Stimulated activated CD8-positive, alpha-beta memory T cell treated with anti-CD3 and anti-CD28 coated beads, Interleukin-4, amount 100 ng/mL, for 4 hours (primary cell): ENCODE data around the gene ABCA7.
A peak's percentile ranks its signal among the peaks of the same experiment; 100 is the strongest.

Experiments
- DNase-seq, 2 donors: peaks; one replicate each; pipeline ENCODE4 v3.0.0-alpha.2; 2020; ENCODE audit warnings: low read depth in 2 of 2, low spot score in 1 of 2

ABCA7 gene

DNA sequence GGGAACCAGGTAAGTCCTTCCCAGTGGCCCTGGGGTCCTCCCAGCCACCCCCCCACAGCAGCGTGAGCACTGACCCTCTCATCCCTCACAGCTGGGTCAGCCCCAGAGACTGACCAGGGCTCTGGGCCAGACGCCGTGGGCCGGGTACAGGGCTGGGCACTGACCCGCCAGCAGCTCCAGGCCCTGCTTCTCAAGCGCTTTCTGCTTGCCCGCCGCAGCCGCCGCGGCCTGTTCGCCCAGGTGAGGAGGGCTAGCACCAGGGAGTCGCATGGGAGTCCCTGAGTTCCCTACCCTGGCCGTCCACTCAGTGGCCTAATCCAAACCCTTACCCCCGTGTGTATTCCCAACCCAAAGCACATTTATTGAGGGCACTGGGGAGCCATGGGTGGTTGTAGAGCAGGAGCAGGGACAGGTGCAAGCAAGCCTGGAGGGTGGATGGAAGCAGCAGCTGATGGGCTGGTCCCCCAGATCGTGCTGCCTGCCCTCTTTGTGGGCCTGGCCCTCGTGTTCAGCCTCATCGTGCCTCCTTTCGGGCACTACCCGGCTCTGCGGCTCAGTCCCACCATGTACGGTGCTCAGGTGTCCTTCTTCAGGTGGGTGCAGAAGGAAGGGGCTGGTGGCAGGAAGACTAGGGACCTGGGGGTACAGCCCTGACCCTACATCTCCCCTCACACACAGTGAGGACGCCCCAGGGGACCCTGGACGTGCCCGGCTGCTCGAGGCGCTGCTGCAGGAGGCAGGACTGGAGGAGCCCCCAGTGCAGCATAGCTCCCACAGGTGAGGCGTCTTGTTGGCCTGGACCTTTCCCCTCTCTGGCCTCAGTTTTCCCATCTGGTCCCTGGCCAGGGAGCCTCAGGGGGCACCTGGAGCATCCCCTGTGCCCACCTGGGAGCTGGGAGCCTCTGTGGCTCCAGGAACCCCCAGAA lies 14.5 kb downstream of the ABCA7 start:
- DNase-seq: no peak

DNA sequence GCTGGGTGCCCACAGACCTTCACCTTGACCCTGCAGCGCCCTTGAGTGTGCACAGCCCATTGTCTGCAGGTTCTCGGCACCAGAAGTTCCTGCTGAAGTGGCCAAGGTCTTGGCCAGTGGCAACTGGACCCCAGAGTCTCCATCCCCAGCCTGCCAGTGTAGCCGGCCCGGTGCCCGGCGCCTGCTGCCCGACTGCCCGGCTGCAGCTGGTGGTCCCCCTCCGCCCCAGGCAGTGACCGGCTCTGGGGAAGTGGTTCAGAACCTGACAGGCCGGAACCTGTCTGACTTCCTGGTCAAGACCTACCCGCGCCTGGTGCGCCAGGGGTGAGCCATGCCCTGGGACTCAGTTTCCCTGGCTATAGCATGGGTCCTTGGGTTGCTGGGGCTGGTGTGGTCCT lies 15.1 kb downstream of the ABCA7 start:
- no peak for DNase-seq

DNA sequence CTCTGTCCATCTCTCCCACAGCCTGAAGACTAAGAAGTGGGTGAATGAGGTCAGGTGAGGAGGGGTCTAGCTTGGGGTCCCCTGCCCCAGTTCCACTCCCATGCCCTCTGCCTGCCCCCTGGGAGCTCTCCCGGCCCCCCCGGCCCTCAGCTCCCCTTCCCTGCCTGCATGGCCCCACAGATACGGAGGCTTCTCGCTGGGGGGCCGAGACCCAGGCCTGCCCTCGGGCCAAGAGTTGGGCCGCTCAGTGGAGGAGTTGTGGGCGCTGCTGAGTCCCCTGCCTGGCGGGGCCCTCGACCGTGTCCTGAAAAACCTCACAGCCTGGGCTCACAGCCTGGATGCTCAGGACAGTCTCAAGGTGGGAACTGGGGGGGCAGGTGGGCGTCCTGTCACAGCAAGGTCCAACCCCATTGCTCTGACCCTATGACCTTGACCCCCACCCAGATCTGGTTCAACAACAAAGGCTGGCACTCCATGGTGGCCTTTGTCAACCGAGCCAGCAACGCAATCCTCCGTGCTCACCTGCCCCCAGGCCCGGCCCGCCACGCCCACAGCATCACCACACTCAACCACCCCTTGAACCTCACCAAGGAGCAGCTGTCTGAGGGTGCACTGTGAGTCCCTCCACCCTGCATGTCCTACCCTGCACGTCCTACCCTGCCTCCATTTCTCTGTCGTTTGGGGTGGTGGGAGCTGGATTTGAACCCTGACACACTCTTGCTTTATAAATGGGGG lies 16.1 kb downstream of the ABCA7 start:
- no peak for DNase-seq

DNA sequence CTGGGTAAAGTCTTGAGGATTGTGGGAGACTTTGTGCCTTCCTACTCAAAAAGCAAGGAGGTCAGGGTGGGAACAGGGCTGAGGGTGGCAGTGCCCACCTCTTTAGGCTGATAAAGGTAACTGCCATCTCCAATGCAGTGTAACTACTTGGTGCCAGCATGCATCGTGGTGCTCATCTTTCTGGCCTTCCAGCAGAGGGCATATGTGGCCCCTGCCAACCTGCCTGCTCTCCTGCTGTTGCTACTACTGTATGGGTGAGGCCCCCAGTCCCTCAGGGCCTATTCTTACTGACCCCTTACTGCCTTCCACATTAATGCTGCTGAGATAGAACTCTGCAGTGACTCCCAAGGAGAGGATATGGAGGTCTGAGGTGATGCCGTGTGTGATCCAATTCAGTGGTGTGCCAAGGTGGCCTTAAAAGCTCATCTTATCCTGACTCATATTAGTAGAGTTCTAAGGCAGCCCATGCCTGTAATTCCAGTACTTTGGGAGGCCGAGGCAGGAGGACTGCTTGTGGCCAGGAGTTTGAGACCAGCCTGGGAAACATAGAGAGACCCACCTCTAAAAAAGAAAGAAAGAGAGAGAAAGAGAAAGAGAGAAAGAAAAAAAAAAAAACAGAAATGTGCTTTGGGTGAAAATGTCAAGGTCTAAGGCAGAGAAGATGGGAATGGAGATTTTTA lies 17.4 kb downstream of the ABCA7 start:
- DNase-seq: no peak

DNA sequence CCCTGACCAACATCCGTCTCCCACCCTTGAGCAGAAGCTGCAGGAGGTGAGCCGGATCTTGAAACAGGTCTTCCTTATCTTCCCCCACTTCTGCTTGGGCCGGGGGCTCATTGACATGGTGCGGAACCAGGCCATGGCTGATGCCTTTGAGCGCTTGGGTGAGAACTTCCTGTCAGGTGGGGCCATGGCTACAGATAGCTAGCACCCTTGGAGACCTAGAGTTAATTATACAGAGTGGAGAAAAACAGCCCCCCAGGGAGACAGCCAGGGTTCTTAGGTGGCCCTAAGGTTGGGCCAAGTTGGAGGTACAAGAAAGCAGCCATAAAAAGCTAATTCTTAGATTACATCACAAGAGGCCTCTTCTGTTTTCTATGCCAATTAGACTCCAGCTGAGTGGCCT lies 18.2 kb downstream of the ABCA7 start:
- DNase-seq: no peak

DNA sequence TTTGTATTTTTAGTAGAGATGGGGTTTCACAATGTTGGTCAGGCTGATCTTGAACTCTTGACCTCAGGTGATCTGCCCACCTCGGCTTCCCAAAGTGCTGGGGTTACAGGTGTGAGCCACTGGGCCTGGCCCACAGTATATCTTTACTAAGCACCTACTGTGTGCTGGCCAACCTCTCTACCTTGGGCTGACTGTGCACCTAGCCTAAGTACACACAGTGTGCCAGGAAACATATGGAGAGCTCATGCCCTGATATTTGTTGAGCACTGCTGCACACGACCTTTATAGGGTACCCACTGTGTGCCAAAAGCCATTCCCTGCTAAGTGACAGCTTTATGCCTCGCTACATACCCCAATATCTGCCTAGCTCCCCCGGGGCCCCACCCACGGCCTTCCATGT lies 20.8 kb downstream of the ABCA7 start:
- DNase-seq: no peak

DNA sequence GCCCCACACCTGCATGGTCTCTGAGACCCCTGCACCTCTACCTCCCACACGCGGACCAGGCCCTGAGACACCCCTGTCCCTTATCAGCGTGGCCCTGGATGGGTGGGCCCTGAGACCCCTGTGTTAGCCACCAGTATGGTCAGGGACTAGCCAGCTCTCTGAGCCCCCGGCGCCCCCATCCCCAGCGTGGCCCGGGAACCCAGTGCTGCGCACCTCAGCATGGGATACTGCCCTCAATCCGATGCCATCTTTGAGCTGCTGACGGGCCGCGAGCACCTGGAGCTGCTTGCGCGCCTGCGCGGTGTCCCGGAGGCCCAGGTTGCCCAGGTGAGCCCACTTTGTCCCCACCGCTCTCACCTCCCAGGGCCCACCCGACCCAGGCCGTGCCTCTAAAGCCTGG lies 22.1 kb downstream of the ABCA7 start:
- no peak for DNase-seq

DNA sequence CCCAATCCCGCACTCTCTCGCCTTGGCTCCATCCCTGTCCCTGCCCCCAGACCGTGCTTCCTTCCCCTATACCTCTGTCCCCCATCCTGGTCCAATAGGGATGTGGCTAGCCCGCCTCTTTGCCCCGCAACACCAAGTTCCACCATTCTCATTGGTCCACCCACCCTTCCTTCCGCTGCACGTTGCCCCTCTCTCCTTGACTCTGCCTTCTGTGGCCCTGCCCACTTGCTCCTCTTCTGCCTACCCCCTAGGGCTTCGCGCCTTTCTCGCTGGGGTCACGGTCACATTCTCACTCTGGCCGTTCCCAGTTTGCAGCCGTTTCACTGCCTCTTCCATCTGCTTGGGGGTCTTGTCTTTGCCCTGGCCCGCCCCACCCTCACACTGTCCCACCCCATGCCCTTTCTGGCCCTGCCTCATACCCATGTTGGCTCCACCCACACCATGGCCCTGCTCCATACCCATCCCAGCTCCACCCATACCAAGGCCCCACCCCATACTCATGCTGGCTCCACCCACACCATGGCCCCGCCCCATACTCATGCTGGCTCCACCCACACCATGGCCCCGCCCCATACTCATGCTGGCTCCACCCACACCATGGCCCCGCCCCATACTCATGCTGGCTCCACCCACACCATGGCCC lies 22.6 kb downstream of the ABCA7 start:
- no peak for DNase-seq

DNA sequence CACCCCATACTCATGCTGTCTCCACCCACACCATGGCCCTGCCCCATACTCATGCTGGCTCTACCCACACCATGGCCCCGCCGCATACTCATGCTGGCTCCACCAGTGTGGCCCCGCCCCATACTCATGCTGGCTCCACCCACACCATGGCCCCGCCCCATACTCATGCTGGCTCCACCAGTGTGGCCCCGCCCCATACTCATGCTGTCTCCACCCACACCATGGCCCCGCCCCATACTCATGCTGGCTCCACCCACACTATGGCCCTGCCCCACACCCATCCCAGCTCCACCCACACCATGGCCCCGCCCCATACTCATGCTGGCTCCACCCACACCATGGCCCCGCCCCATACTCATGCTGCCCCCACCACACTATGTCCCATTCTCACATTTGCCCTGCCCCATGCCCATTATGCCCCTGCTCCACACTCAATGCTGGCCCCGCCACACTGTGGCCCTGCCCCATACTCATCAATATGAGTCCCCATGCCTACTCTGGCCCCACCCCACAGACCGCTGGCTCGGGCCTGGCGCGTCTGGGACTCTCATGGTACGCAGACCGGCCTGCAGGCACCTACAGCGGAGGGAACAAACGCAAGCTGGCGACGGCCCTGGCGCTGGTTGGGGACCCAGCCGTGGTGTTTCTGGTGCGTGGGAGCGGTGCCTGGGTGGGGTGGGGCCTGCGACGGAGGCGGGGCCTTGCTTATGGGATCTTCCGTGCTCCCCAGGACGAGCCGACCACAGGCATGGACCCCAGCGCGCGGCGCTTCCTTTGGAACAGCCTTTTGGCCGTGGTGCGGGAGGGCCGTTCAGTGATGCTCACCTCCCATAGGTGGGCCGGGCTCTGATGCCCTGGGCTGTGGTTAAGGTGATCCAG lies 23.4 kb downstream of the ABCA7 start:
- DNase-seq: no peak

DNA sequence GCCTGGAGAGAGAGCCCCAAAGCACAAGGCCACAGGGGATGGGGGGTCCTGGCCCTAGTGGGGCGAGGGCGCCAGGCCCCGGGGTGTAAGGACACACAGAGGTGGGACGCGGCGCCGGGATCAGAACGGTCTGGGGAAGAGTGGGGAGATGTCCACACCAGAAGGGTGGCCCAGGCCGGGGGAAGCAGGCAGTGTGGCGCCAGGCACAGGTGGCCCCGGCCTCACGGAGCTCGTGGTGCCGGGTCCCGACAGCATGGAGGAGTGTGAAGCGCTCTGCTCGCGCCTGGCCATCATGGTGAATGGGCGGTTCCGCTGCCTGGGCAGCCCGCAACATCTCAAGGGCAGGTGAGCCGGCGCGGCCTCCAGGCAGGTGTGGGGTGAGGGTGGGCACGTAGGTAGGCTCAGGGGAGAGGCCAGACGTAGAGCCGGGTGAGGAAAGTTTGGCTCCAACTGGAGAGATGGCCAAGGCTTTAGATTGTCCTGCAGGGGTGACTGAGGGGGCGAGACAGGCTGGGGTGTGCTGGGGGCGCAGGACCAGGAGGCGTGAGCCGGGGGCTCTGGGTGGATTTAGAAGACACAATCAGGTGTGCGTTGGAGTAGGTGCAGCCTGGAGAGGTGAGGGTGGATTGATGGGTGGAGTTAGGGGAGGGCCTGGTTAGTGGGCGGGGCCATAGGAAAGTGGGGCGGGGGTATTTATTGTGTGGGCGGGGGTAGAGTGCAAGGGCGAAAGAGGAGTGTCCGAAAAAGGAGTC lies 24.2 kb downstream of the ABCA7 start:
- no peak for DNase-seq

DNA sequence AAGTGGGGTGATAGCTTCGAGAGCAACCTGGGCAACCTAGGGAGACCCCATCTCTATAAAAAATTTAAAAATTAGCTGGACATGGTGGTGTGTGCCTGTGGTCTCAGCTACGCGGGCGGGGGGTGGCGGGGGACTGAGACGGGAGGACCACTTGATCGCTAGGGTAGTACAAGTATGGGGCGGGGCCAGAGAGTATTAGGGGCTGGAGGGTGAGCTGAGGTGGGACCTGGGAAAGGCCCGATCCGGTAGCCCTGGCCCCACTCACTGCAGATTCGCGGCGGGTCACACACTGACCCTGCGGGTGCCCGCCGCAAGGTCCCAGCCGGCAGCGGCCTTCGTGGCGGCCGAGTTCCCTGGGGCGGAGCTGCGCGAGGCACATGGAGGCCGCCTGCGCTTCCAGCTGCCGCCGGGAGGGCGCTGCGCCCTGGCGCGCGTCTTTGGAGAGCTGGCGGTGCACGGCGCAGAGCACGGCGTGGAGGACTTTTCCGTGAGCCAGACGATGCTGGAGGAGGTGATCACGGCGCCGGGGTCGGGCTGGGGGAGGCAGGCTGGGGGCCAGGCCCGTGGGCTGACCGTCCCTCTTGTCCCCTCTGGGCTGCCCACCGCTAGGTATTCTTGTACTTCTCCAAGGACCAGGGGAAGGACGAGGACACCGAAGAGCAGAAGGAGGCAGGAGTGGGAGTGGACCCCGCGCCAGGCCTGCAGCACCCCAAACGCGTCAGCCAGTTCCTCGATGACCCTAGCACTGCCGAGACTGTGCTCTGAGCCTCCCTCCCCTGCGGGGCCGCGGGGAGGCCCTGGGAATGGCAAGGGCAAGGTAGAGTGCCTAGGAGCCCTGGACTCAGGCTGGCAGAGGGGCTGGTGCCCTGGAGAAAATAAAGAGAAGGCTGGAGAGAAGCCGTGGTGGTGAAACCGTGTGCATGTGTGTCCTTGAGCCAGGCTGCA lies 25.0 kb downstream of the ABCA7 start:
- no peak for DNase-seq

DNA sequence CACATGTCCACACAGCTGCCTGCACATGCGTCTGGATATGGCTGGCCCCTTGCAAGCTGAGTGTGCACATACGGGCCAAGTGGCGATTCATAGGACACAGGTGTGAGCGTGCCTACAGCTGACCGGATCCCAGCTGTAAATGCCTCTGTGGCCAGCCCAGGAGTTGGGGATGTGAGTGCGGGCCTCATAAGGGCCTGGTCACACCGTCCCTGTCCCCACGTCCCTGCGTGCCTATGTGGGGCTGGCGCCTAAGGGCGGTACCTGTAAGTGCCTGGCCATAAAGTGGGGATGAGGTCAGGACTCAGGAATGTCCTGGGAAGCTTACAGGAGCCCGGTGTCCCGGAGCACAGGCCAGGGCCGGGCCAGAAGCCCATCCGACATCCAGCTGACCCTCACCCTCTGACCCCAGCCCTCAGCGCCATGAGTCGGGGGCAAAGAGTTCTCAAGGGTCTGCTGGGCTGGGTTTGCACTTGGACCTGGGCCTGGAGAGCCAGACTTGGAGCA lies 25.8 kb downstream of the ABCA7 start:
- DNase-seq: no peak

DNA sequence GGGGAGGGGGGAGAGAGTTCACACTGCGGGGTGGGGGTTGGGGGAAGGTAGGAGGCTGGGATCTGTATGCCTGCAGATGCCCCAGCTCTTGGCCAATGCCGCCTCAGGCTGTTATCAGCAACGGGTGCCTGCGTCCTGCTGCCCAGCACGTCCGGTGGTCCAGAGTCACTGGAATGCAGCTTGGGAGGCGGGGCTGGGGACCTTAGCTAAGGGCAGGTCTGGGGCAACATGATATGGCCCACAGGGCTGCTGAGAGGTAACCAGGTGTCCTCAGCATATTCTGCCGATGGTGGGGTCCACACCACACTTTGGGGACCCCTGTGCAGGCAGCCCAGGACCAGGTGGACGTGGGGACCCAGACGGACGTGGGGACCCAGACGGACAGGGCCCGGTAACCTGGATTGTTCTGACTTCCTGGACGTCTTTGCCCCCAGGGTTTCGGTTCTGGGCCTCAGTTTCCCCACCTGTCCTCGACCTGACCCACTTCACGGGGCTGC lies 26.4 kb downstream of the ABCA7 start:
- DNase-seq: no peak

DNA sequence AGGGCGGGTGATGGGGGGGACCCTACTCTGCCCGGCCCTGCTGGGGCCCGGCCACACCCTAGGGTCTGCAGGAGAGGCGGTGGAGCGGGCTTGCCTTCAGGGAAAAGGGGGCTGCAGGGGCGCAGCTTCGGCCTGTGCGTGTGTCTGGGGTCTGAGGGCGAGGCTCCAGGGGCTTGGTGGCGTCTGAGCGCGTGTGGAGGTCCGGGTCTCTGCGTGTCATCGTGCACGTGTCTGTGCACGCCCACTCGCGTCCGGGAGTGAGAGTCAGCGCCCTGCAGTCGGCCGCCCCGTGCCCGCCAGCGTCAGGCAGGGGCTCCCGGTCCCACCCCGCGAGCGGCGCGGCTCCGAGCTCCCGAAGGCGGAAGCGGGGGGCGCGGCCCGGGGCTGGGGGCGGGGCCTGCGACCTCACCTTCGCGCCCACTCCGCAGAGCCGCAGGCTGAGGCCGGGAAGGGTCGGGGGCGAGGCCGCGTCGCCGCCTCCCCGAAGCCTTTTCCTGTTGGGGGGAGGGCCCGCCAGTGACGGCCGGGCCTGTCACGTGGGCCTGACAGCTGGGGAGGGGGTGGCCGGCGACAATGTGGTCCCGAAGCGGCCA lies 26.9 kb downstream of the ABCA7 start, which contains the start of gene ARHGAP45:
TSS of gene ARHGAP45 (plus strand) at position 420 of the 593 bp plus-strand sequence. CDS start 239 bp downstream, outside the sequence.
- peak; percentile 54 to 74 for DNase-seq

DNA sequence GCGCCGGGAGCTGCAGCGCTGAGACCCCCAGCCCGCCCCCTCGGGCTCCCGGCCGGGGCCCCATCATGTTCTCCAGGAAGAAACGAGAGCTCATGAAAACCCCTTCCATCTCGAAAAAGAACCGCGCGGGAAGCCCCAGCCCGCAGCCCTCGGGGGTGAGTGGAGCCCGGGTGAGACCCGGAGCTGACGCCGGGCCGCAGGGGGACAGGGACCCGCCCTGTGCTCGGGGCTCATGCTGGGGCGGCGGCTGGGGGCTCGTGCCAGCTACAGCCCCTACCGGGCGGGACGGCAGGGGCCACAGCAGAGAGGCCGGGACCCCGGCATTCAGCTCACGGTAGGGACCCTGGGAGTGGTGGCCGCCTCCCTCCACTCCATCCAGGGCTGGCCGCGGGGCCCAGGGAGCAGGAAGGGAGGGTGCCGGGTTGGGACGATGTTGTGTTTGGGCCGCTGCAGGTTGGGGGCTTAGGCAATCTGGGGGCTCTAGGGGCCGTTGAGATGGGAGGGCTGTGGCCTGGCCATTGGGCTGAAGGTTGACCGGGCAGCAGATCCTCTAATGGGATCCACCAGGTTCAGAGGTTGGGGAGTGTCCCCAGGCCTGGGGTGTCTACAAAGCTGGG lies 27.5 kb downstream of the ABCA7 start:
- peak in 1 of 2 donors; percentile 54 for DNase-seq

DNA sequence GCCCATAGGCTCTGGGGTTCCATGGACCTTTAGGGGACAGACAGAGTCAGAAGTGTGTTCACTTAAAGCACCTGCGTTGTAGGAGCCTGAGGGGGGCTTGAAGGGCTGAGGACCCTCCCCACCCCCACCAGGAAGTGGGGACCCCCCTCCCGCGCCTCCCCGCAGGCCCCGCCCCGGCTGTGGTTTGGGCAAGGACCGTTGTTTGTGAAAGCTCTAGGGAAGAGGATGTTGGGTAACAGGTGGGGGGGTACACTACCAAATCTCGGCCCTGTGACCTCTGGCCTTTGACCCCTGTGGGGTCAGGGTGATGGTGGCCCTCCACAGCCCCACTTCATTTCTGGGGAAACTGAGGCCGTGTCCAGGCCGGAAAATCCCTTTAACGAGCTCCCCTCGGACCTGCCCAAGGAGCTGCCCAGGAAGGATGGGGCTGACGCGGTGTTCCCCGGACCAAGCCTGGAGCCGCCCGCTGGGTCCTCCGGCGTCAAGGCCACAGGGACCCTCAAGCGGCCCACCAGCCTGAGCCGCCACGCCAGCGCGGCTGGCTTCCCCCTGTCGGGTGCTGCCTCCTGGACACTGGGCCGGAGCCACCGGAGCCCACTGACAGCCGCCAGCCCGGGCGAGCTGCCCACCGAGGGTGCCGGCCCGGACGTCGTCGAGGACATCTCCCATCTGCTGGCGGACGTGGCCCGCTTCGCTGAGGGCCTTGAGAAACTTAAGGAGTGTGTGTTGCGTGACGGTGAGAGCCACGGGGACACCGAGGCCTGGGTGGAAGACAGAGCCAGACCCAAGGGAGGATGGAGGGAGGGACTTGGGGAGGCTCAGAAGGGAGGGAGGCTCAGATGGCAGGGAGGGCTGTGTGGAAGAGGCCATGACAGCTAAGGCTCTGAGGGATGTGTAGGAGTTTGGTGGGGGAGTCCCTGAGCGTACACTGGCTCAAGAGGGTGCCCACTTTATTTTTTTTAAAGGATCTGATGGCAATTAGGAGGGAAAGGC lies 28.4 kb downstream of the ABCA7 start:
- DNase-seq: no peak
